Prostate gland (tissue), 2 donors: ENCODE data around the gene PLK1.

Experiments used
- CTCF ChIP-seq, 4 experiments: fragments of 200-600 bp in 2 of 4; fragments of 450-650 bp in 2 of 4; sonication (generic) in 2 of 4; IDR thresholded peaks; 1 replicate in 3 of 4; 2 replicates in 1 of 4; pipeline ENCODE4 v1.5.1; 2016 to 2019; ENCODE audit warnings: antibody characterized with exemption in 4 of 4, mild to moderate bottlenecking in 2 of 4, moderate library complexity in 2 of 4
- POLR2A ChIP-seq: fragments of 450-650 bp; IDR thresholded peaks from one replicate; pipeline ENCODE4 v1.6.1; 2016; ENCODE audit warnings: antibody characterized with exemption, mild to moderate bottlenecking
- POLR2AphosphoS5 ChIP-seq: sonication (generic); formaldehyde crosslinking; IDR thresholded peaks from one replicate; pipeline ENCODE4 v1.6.1; 2017; ENCODE audit warnings: antibody characterized with exemption

GRCh38 chr16:23629516-23629915 lies 49.2 kb upstream of the PLK1 start:
- TF ChIP-seq CTCF (IDR thresholded peaks at IDR 0.05), result no peak
- TF ChIP-seq POLR2AphosphoS5, result no peak
- no peak for TF ChIP-seq POLR2A
